ENCODE measurements around the gene ACAD9. TPM values are rescaled to one million over a fixed set of nuclear protein-coding genes. Genes with fewer than 3 reads are reported as not detected.

The ACAD9 gene
- total and polyA plus RNA-seq, 9 of the 15 experiments (the other 6 are each of a cell fraction or from before 2014, with no cell fraction given) = 10.2 to 32.6 (median 22.8) TPM

DNA sequence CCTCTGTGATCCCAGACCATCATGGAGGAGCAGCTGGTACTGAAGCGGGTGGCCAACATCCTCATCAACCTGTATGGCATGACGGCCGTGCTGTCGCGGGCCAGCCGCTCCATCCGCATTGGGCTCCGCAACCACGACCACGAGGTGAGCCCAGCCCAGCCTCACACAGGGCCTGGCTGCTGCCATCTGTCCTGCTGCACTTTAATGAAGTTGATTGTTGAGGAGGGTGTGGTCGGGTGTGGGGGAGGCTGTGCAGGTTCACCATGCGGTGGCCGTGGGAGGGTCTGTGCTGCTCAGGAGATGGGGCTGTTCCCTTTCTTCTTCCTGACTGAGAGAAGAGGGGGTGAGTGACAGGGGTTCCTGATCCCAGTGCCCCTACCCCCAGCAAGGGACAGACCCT is 30.6 kb downstream of the ACAD9 start:
- H3K9me1 ChIP-seq (ENCODE audit: control insufficient read depth, insufficient read depth, low read length) = no peaks in the 10 kb centered on the region
- no peaks in the 10 kb centered on the region for H3K9me3 ChIP-seq (replicated peaks; ENCODE audit: control insufficient read depth, insufficient read depth, low read depth, low read length)
- no peaks in the 10 kb centered on the region for H3K27me3 ChIP-seq (ENCODE audit: control insufficient read depth in 2 of 2, insufficient read depth in 2 of 2, low read length in 2 of 2)
- POLR2A ChIA-PET = interaction anchor here (0.6 kb wide), 1 partner anchor 339 kb away, joined by 3 read pairs; the partner anchor contains the start of gene COPG1
- no peak overlapping the region for H3K9ac ChIP-seq (ENCODE audit: insufficient read depth in 1 of 2, low read depth in 2 of 2, low read length in 2 of 2)
- H3K27ac ChIP-seq (ENCODE audit: extremely low read depth, low read depth, low read length) = no peak overlapping the region
- H3K4me3 ChIP-seq = no peak overlapping the region
- no peak overlapping the region for H3K4me2 ChIP-seq (ENCODE audit: insufficient read depth, low read length)
- CTCF ChIA-PET (ENCODE audit: low intra/inter-chr PET ratio) = no interaction called here
- BruUV-seq (replicated peaks) = no TSS peak
- no peak overlapping the region for H2AFZ ChIP-seq (ENCODE audit: low read depth, low read length)
- peak in 2 of 4 experiments; percentile 20 to 27 for DNase-seq (ENCODE audit: extremely low read depth in 1 of 4, low spot score in 3 of 4)
- WGBS (ENCODE audit: insufficient coverage, low coverage, missing lambda C conversion rate) = 80% methylated on average over 2 of the region's 13 CpGs
- H3K79me2 ChIP-seq (ENCODE audit: control insufficient read depth, insufficient read depth, low read length) = no peaks in the 10 kb centered on the region
- H4K20me1 ChIP-seq (replicated peaks; ENCODE audit: control insufficient read depth, insufficient read depth, low read length) = no peaks in the 10 kb centered on the region; the same call in 1 of the 2 replicates
- H3K4me1 ChIP-seq (replicated peaks in 1 of 2; ENCODE audit: control insufficient read depth in 2 of 2, insufficient read depth in 2 of 2, low read length in 2 of 2) = peaks cover 0 to 5% of the 10 kb centered on the region in 2 experiments; a peak in 2 of 5 replicates
- no peak for FAIRE-seq
- ATAC-seq = 0 out of 3 replicates have a peak, but pooled peaks have one; percentile 37
- in situ Hi-C loops (cut with MboI) (no loop called here), intact Hi-C loops (cut with micrococcal nuclease) (no loop called here)
- peaks cover 94% of the 10 kb centered on the region; the same call in 2 of the 3 replicates for H3K36me3 ChIP-seq (ENCODE audit: control insufficient read depth, insufficient read depth, low read length)
- TF ChIP-seq POLR2G (IDR thresholded peaks at IDR 0.05; ENCODE audit: low read depth, low read length) (peak; percentile 48; the same call in 1 of the 2 replicates), MYBL2 (IDR thresholded peaks at IDR 0.05; ENCODE audit: low read depth) (no peak), MYBL2 (CRISPR knock-in tag; IDR thresholded peaks at IDR 0.05; ENCODE audit: borderline replicate concordance) (no peak), RBFOX2 (IDR thresholded peaks at IDR 0.05; ENCODE audit: low read depth, low read length) (peak; percentile 30; the same call in 1 of the 2 replicates)

DNA sequence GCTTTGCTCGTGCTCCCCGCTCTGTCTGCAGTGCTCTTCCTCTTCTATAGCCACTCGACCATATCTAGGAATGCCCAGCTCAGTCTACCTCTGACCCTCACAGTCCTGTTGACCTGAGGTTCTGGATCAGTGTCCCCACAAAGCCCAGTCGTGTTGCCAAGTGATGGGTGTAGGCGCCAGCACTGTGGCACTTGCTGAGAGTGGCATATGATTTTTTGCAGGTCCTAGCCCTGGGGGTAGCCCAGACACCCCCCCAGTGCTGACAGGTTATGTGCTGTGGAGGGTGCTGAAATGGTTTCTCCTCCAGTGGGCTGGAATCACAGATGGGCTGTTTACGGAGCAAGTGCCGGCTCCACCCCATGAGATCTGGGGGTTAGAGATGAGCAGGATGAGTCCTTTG is 32.5 kb downstream of the ACAD9 start:
- no peaks in the 10 kb centered on the region for H3K27me3 ChIP-seq (ENCODE audit: control insufficient read depth in 2 of 2, insufficient read depth in 2 of 2, low read length in 2 of 2)
- H4K20me1 ChIP-seq (replicated peaks; ENCODE audit: control insufficient read depth, insufficient read depth, low read length) = no peaks in the 10 kb centered on the region; the same call in 1 of the 2 replicates
- POLR2A ChIA-PET = no interaction called here
- CTCF ChIA-PET (ENCODE audit: low intra/inter-chr PET ratio) = no interaction called here
- BruUV-seq (replicated peaks) = no TSS peak
- no peak overlapping the region for H3K4me2 ChIP-seq (ENCODE audit: insufficient read depth, low read length)
- FAIRE-seq = no peak
- peaks cover 89% of the 10 kb centered on the region; the same call in 2 of the 3 replicates for H3K36me3 ChIP-seq (ENCODE audit: control insufficient read depth, insufficient read depth, low read length)
- no peak for DNase-seq (ENCODE audit: extremely low read depth in 1 of 4, low spot score in 3 of 4)
- in situ Hi-C loops (cut with MboI) = no loop called here
- 96% methylated on average over 4 of the region's 7 CpGs for WGBS (ENCODE audit: insufficient coverage, low coverage, missing lambda C conversion rate)
- intact Hi-C loops (cut with micrococcal nuclease) = no loop called here
- H3K4me3 ChIP-seq = no peak overlapping the region
- H3K27ac ChIP-seq (ENCODE audit: extremely low read depth, low read depth, low read length) = no peak overlapping the region
- no peak overlapping the region for H2AFZ ChIP-seq (ENCODE audit: low read depth, low read length)
- no peaks in the 10 kb centered on the region for H3K9me3 ChIP-seq (replicated peaks; ENCODE audit: control insufficient read depth, insufficient read depth, low read depth, low read length)
- no peak overlapping the region for H3K9ac ChIP-seq (ENCODE audit: insufficient read depth in 1 of 2, low read depth in 2 of 2, low read length in 2 of 2)
- no peak for ATAC-seq
- no peaks in the 10 kb centered on the region for H3K9me1 ChIP-seq (ENCODE audit: control insufficient read depth, insufficient read depth, low read length)
- peaks cover 0 to 5% of the 10 kb centered on the region in 2 experiments; a peak in 2 of 5 replicates for H3K4me1 ChIP-seq (replicated peaks in 1 of 2; ENCODE audit: control insufficient read depth in 2 of 2, insufficient read depth in 2 of 2, low read length in 2 of 2)
- no peaks in the 10 kb centered on the region for H3K79me2 ChIP-seq (ENCODE audit: control insufficient read depth, insufficient read depth, low read length)
- TF ChIP-seq SAP30 (IDR thresholded peaks at IDR 0.05; ENCODE audit: borderline replicate concordance, insufficient read depth, low read depth, low read length, poor library complexity, severe bottlenecking) (no peak), ZNF146 (CRISPR knock-in tag; IDR thresholded peaks at IDR 0.05; ENCODE audit: unreplicated experiment) (no peak), NR4A1 (CRISPR knock-in tag; IDR thresholded peaks at IDR 0.05) (no peak), NR4A1 (tag; IDR thresholded peaks at IDR 0.05) (no peak), GTF2F1 (IDR thresholded peaks at IDR 0.05; ENCODE audit: low read depth, low read length) (no peak), MCM3 (IDR thresholded peaks at IDR 0.05) (no peak), EP400 (IDR thresholded peaks at IDR 0.05) (no peak), NFRKB (IDR thresholded peaks at IDR 0.05; ENCODE audit: low read depth) (no peak), ZNF551 (CRISPR knock-in tag; IDR thresholded peaks at IDR 0.05) (no peak), RAD51 (IDR thresholded peaks at IDR 0.05; ENCODE audit: borderline replicate concordance, low read depth) (no peak)
- TF ChIP-seq, protein P1, sequence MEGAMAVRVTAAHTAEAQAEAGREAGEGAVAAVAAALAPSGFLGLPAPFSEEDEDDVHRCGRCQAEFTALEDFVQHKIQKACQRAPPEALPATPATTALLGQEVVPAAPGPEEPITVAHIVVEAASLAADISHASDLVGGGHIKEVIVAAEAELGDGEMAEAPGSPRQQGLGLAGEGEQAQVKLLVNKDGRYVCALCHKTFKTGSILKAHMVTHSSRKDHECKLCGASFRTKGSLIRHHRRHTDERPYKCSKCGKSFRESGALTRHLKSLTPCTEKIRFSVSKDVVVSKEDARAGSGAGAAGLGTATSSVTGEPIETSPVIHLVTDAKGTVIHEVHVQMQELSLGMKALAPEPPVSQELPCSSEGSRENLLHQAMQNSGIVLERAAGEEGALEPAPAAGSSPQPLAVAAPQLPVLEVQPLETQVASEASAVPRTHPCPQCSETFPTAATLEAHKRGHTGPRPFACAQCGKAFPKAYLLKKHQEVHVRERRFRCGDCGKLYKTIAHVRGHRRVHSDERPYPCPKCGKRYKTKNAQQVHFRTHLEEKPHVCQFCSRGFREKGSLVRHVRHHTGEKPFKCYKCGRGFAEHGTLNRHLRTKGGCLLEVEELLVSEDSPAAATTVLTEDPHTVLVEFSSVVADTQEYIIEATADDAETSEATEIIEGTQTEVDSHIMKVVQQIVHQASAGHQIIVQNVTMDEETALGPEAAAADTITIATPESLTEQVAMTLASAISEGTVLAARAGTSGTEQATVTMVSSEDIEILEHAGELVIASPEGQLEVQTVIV (CRISPR knock-in tag; IDR thresholded peaks at IDR 0.05; ENCODE audit: borderline replicate concordance) = no peak
